Osteoblast (primary cell): ENCODE data around the gene WDR18. TPM values are rescaled to one million over a fixed set of nuclear protein-coding genes. Genes with fewer than 3 reads are reported as not detected.

Source experiments
- DNase-seq: peaks from one replicate; pipeline ENCODE4 v3.0.0; 2011; ENCODE audit warnings: low spot score, mixed read lengths; ENCODE audit not compliant: insufficient read length; ENCODE audit errors: missing footprints
- H2AFZ ChIP-seq: 2 replicates; pipeline ENCODE4 v1.6.0; 2011; ENCODE audit warnings: mild to moderate bottlenecking, low read length
- H3K27ac ChIP-seq: 2 replicates; pipeline ENCODE4 v1.5.1; 2011; ENCODE audit warnings: mild to moderate bottlenecking, low read depth, low read length, moderate library complexity
- H3K27me3 ChIP-seq: 2 replicates; pipeline ENCODE4 v1.6.0; 2012; ENCODE audit warnings: mild to moderate bottlenecking, control low read depth, inconsistent platforms, low read length, moderate library complexity; ENCODE audit not compliant: insufficient read depth
- H3K36me3 ChIP-seq: 2 replicates; pipeline ENCODE4 v1.5.1; 2011; ENCODE audit warnings: mild to moderate bottlenecking, low read length, control low read depth, moderate library complexity; ENCODE audit not compliant: insufficient read depth
- H3K4me1 ChIP-seq: 2 replicates; pipeline ENCODE4 v1.5.1; 2011; ENCODE audit warnings: mild to moderate bottlenecking, low read length, control low read depth, moderate library complexity; ENCODE audit not compliant: insufficient read depth
- H3K4me2 ChIP-seq: 2 replicates; pipeline ENCODE4 v1.6.0; 2011; ENCODE audit warnings: mild to moderate bottlenecking, low read length; ENCODE audit not compliant: insufficient read depth
- H3K4me3 ChIP-seq: fragments of 200-600 bp; sonication (generic); 3 replicates; pipeline ENCODE4 v1.5.1; 2012; ENCODE audit warnings: mild to moderate bottlenecking, low read length, inconsistent platforms; ENCODE audit not compliant: insufficient read depth
- H3K79me2 ChIP-seq: 2 replicates; pipeline ENCODE4 v1.6.0; 2012; ENCODE audit warnings: mild to moderate bottlenecking, low read length, control low read depth, inconsistent platforms; ENCODE audit not compliant: insufficient read depth
- H3K9me3 ChIP-seq: 2 replicates; pipeline ENCODE4 v1.5.1; 2011; ENCODE audit warnings: low read depth, low read length, control low read depth
- H4K20me1 ChIP-seq: 2 replicates; pipeline ENCODE4 v1.6.0; 2012; ENCODE audit warnings: mild to moderate bottlenecking, low read length, control low read depth; ENCODE audit not compliant: insufficient read depth
- CTCF ChIP-seq: IDR thresholded peaks from 2 replicates; pipeline ENCODE4 v1.5.1; 2011; ENCODE audit warnings: mild to moderate bottlenecking, low read depth, low read length, moderate library complexity; ENCODE audit errors: extremely low read depth
- total RNA-seq: library from RNA; depleted of rRNA; stranded (reverse); fragments of >200 nt; gene quantifications from 2 replicates; pipeline ENCODE4 v1.2.3, GENCODE V29; 2012

WDR18 gene
- total RNA-seq, 1 donor: 45.6 TPM

GRCh38 chr19:990746-991145 is 6.6 kb downstream of the WDR18 start:
- Histone ChIP-seq H3K27ac (no peak overlapping the region), H4K20me1 (peaks cover 9% of the 10 kb centered on the region), H3K4me2 (no peak overlapping the region), H2AFZ (no peak overlapping the region), H3K4me1 (no peaks in the 10 kb centered on the region), H3K36me3 (peaks cover 23% of the 10 kb centered on the region), H3K9me3 (no peaks in the 10 kb centered on the region), H3K27me3 (peaks cover 6% of the 10 kb centered on the region), H3K4me3 (no peak overlapping the region), H3K79me2 (peaks cover 2% of the 10 kb centered on the region)
- no peak for DNase-seq
- no peak for TF ChIP-seq CTCF

GRCh38 chr19:991174-991931 is 7.2 kb downstream of the WDR18 start:
- H3K4me2 ChIP-seq: no peak overlapping the region
- H3K4me3 ChIP-seq: no peak overlapping the region
- TF ChIP-seq CTCF: no peak
- no peaks in the 10 kb centered on the region for H3K79me2 ChIP-seq
- H2AFZ ChIP-seq: no peak overlapping the region
- H3K27ac ChIP-seq: no peak overlapping the region
- DNase-seq: peak; percentile 93
- no peaks in the 10 kb centered on the region for H3K9me3 ChIP-seq
- peaks cover 12% of the 10 kb centered on the region for H3K27me3 ChIP-seq
- H3K4me1 ChIP-seq: peaks cover 4% of the 10 kb centered on the region
- peaks cover 19% of the 10 kb centered on the region for H3K36me3 ChIP-seq
- peaks cover 6% of the 10 kb centered on the region for H4K20me1 ChIP-seq

GRCh38 chr19:991932-992669 is 8.0 kb downstream of the WDR18 start:
- Histone ChIP-seq H3K4me2 (no peak overlapping the region), H3K4me1 (peaks cover 5% of the 10 kb centered on the region), H2AFZ (no peak overlapping the region), H3K36me3 (peaks cover 12% of the 10 kb centered on the region), H3K27ac (no peak overlapping the region), H3K27me3 (peaks cover 18% of the 10 kb centered on the region), H3K4me3 (no peak overlapping the region), H3K9me3 (no peaks in the 10 kb centered on the region), H3K79me2 (no peaks in the 10 kb centered on the region), H4K20me1 (peaks cover 6% of the 10 kb centered on the region)
- TF ChIP-seq CTCF: no peak
- DNase-seq: no peak

- Histone ChIP-seq H3K79me2 (no peaks in the 10 kb centered on the region), H3K27ac (no peak overlapping the region), H2AFZ (no peak overlapping the region), H3K36me3 (peaks cover 9% of the 10 kb centered on the region), H3K4me2 (no peak overlapping the region), H3K9me3 (no peaks in the 10 kb centered on the region), H4K20me1 (peaks cover 6% of the 10 kb centered on the region), H3K4me1 (peaks cover 5% of the 10 kb centered on the region), H3K27me3 (peaks cover 24% of the 10 kb centered on the region), H3K4me3 (no peak overlapping the region)
- DNase-seq: no peak
- TF ChIP-seq CTCF: no peak
These were observed 8.5 kb downstream of the WDR18 start for GRCh38 chr19:992670-993055.
